GM23248 (cell line): ENCODE results near the gene RABGAP1L. TPM values are rescaled to one million over a fixed set of nuclear protein-coding genes. Genes with fewer than 3 reads are reported as not detected.

Experiments used
- DNase-seq: peaks from one replicate; pipeline ENCODE4 v3.0.0-alpha.2; 2015
- H2AFZ ChIP-seq: fragments of 200-600 bp; sonication (generic); 2 replicates; pipeline ENCODE4 v1.6.1; 2016; ENCODE audit warnings: antibody characterized with exemption
- H3F3A ChIP-seq: fragments of 200-600 bp; sonication (generic); 2 replicates; pipeline ENCODE4 v1.6.1; 2016; ENCODE audit warnings: mild to moderate bottlenecking, antibody characterized with exemption, mixed run types; ENCODE audit not compliant: insufficient read depth
- H3K27ac ChIP-seq: fragments of 200-600 bp; sonication (generic); 2 replicates; pipeline ENCODE4 v1.5.1; 2016; ENCODE audit warnings: mild to moderate bottlenecking
- H3K27me3 ChIP-seq: fragments of 200-600 bp; sonication (generic); replicated peaks from 2 replicates; pipeline ENCODE4 v1.6.1; 2016; ENCODE audit warnings: mild to moderate bottlenecking; ENCODE audit not compliant: insufficient read depth
- H3K36me3 ChIP-seq: fragments of 200-600 bp; sonication (generic); 2 replicates; pipeline ENCODE4 v1.6.1; 2016; ENCODE audit warnings: low read depth, mild to moderate bottlenecking
- H3K4me1 ChIP-seq: fragments of 200-600 bp; sonication (generic); 2 replicates; pipeline ENCODE4 v1.6.1; 2016; ENCODE audit warnings: mild to moderate bottlenecking; ENCODE audit not compliant: insufficient read depth
- H3K4me2 ChIP-seq: fragments of 200-600 bp; sonication (generic); one replicate; pipeline ENCODE4 v1.6.1; 2016; ENCODE audit warnings: mild to moderate bottlenecking; ENCODE audit not compliant: unreplicated experiment
- H3K4me3 ChIP-seq: fragments of 200-600 bp; sonication (generic); 2 replicates; pipeline ENCODE4 v1.5.1; 2016; ENCODE audit warnings: mild to moderate bottlenecking
- H3K79me2 ChIP-seq: fragments of 200-600 bp; sonication (generic); 2 replicates; pipeline ENCODE4 v1.6.1; 2016; ENCODE audit warnings: mild to moderate bottlenecking; ENCODE audit not compliant: insufficient read depth
- H3K9ac ChIP-seq: fragments of 200-600 bp; sonication (generic); 2 replicates; pipeline ENCODE4 v1.6.1; 2016; ENCODE audit warnings: mild to moderate bottlenecking
- H3K9me2 ChIP-seq: fragments of 200-600 bp; sonication (generic); 2 replicates; pipeline ENCODE4 v1.6.1; 2016; ENCODE audit warnings: mixed run types, mild to moderate bottlenecking, moderate library complexity; ENCODE audit not compliant: insufficient read depth
- H3K9me3 ChIP-seq: fragments of 200-600 bp; sonication (generic); one replicate; pipeline ENCODE4 v1.6.1; 2017; ENCODE audit warnings: low read depth
- H4K20me1 ChIP-seq: fragments of 200-600 bp; sonication (generic); 2 replicates; pipeline ENCODE4 v1.6.0; 2016; ENCODE audit not compliant: insufficient read depth
- EZH2 ChIP-seq: fragments of 200-600 bp; sonication (generic); IDR thresholded peaks from 2 replicates; pipeline ENCODE4 v1.6.1; 2018; ENCODE audit warnings: antibody characterized with exemption, mild to moderate bottlenecking; ENCODE audit not compliant: insufficient read depth, poor library complexity, severe bottlenecking
- EZH2phosphoT487 ChIP-seq: fragments of 200-600 bp; sonication (generic); IDR thresholded peaks from 2 replicates; pipeline ENCODE4 v1.6.1; 2018; ENCODE audit warnings: antibody characterized with exemption, moderate library complexity, mild to moderate bottlenecking, low read depth; ENCODE audit not compliant: insufficient read depth
- WGBS, 2 experiments: methylation state at CpG; one replicate each; pipeline ENCODE4 v1.1.6; 2015 to 2017; ENCODE audit warnings: low lambda C conversion rate in 2 of 2, low coverage in 1 of 2; ENCODE audit errors: missing lambda C conversion rate in 2 of 2; 5-methylcytosine and 5-hydroxymethylcytosine counted together
- in situ Hi-C: fragments of 300-500 bp; cut with MboI; formaldehyde crosslinking; loops from 2 replicates; pipeline ENCODE4 v1.15.0; 2020
- polyA plus RNA-seq: library from polyadenylated mRNA; unstranded; fragments of >200 nt; fragmentation: Nextera tagmentation; extraction: Ambion mirVana; gene quantifications from 2 replicates; pipeline ENCODE4 v1.2.1, GENCODE V29; 2016
- total RNA-seq: library from RNA; depleted of rRNA; stranded (reverse); fragments of >200 nt; shearing (Covaris generic); gene quantifications from 2 replicates; pipeline ENCODE4 v1.2.3, GENCODE V29; 2014

The RABGAP1L gene
- total and polyA plus RNA-seq, 2 experiments from 2014 or later, result 13.7 to 21.6 TPM

- H3K9ac ChIP-seq, result no peak overlapping the region
- no peaks in the 10 kb centered on the region for H3F3A ChIP-seq
- in situ Hi-C loops, result no loop called here
- H3K27me3 ChIP-seq, result no peaks in the 10 kb centered on the region
- no peaks in the 10 kb centered on the region for H3K79me2 ChIP-seq
- no peak overlapping the region for H2AFZ ChIP-seq
- no peaks in the 10 kb centered on the region for H4K20me1 ChIP-seq
- no peaks in the 10 kb centered on the region for H3K36me3 ChIP-seq
- 55 to 63% methylated on average over 1 of the region's 1 CpG for WGBS, 2 experiments
- DNase-seq, result peak; percentile 31
- TF ChIP-seq EZH2, result no peak
- TF ChIP-seq EZH2phosphoT487, result no peak
- H3K9me2 ChIP-seq, result 0 out of 2 replicates have a peak, but pooled peaks cover 3% of the 10 kb centered on the region
- H3K27ac ChIP-seq, result no peak overlapping the region
- no peaks in the 10 kb centered on the region for H3K9me3 ChIP-seq
- H3K4me1 ChIP-seq, result no peaks in the 10 kb centered on the region
- H3K4me2 ChIP-seq, result no peak overlapping the region
- H3K4me3 ChIP-seq, result no peak overlapping the region
Observed at GRCh38 chr1:174858301-174858700, 699.0 kb downstream of the RABGAP1L start.

DNA sequence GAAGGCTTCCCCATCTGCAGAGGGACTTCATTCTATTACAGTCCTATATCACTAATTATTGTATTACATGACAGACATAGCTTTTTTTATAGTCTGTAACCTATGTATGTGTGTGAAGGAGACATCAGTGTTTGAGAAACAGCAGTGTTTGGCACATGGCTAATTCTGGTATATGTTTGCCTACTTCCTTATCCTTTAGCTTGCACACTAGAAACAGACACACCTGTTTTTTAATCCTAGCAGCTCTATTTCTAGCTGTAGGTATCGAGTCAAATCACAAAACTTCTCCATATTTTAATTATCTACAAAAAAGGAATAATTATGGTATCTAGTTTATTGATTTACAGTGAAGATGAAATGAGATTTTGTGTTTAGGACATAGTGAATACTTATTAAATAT is 711.0 kb downstream of the RABGAP1L start:
- Histone ChIP-seq H3K4me3 (no peak overlapping the region), H3K9me3 (no peaks in the 10 kb centered on the region), H4K20me1 (no peaks in the 10 kb centered on the region), H3K27ac (no peak overlapping the region), H3K4me1 (no peaks in the 10 kb centered on the region), H3K27me3 (no peaks in the 10 kb centered on the region), H3F3A (no peaks in the 10 kb centered on the region), H3K36me3 (no peaks in the 10 kb centered on the region), H3K4me2 (no peak overlapping the region), H3K79me2 (no peaks in the 10 kb centered on the region), H2AFZ (no peak overlapping the region), H3K9ac (no peak overlapping the region), H3K9me2 (no peaks in the 10 kb centered on the region)
- 84 to 93% methylated on average over 1 of the region's 1 CpG for WGBS, 2 experiments
- TF ChIP-seq EZH2 (no peak), EZH2phosphoT487 (no peak)
- no peak for DNase-seq
- in situ Hi-C loops, result no loop called here

DNA sequence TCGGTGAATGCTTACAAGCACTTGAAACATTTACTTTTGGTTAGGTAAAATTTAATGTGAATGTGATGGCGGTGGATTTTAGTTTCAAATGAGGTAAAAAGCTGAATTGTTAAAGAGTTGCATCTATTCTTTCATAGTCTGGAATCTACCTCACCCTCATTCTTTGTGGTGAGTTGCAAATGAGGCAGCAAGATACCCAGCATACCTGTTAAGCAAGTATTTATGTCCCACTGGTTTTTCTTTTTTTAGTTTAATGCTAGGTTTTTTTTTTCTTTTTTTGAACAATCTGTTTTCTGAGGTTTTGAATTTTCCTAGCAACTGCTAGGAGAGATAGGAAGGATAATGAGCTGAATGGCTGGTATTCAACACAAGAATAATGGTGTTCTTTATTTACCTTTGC is 712.6 kb downstream of the RABGAP1L start:
- H3K9me3 ChIP-seq, result no peaks in the 10 kb centered on the region
- H4K20me1 ChIP-seq, result no peaks in the 10 kb centered on the region
- no peaks in the 10 kb centered on the region for H3K79me2 ChIP-seq
- no peak overlapping the region for H3K4me2 ChIP-seq
- no peak overlapping the region for H2AFZ ChIP-seq
- no peaks in the 10 kb centered on the region for H3K9me2 ChIP-seq
- H3K27ac ChIP-seq, result no peak overlapping the region
- no peaks in the 10 kb centered on the region for H3K36me3 ChIP-seq
- WGBS, 2 experiments, result 60 to 68% methylated on average over 2 of the region's 2 CpGs
- no peak overlapping the region for H3K9ac ChIP-seq
- no peak overlapping the region for H3K4me3 ChIP-seq
- in situ Hi-C loops, result no loop called here
- H3K27me3 ChIP-seq, result no peaks in the 10 kb centered on the region
- no peak for DNase-seq
- no peaks in the 10 kb centered on the region for H3F3A ChIP-seq
- no peak for TF ChIP-seq EZH2phosphoT487
- TF ChIP-seq EZH2, result no peak
- no peaks in the 10 kb centered on the region for H3K4me1 ChIP-seq

- Histone ChIP-seq H3K79me2 (no peaks in the 10 kb centered on the region), H3K27me3 (no peaks in the 10 kb centered on the region), H3K9me3 (no peaks in the 10 kb centered on the region), H3K4me2 (no peak overlapping the region), H4K20me1 (no peaks in the 10 kb centered on the region), H3K27ac (no peak overlapping the region), H3F3A (no peaks in the 10 kb centered on the region), H3K36me3 (no peaks in the 10 kb centered on the region), H3K4me1 (no peaks in the 10 kb centered on the region), H3K9ac (no peak overlapping the region), H3K9me2 (no peaks in the 10 kb centered on the region), H3K4me3 (no peak overlapping the region), H2AFZ (no peak overlapping the region)
- in situ Hi-C loops, result no loop called here
- no peak for TF ChIP-seq EZH2phosphoT487
- no peak for TF ChIP-seq EZH2
- peak; percentile 22 for DNase-seq
- 92 to 100% methylated on average over 2 of the region's 2 CpGs for WGBS, 2 experiments
Observed at GRCh38 chr1:174872615-174873058, 713.3 kb downstream of the RABGAP1L start.
